NCI-H774 (cell line): ENCODE results near the gene TUBGCP6.
"Not testable (repeated sequence)": the region's sequence is repeated elsewhere in the genome, so short reads cannot be mapped to it uniquely, and the experiment has no call there.

ENCODE experiments used
- DNase-seq: peaks from one replicate; lab custom pipeline; 2025; lab: John Stamatoyannopoulos, UW

Gene TUBGCP6

GRCh38 chr22:50168490-50169180, 76.2 kb downstream of the TUBGCP6 start:
- not testable (repeated sequence) for DNase-seq

GRCh38 chr22:50167689-50168489, 76.9 kb downstream of the TUBGCP6 start:
- no peak for DNase-seq
